Liver (tissue), 3 donors: ENCODE data around the gene TEP1.

ENCODE experiments used
- ATF3 ChIP-seq: IDR thresholded peaks from 2 replicates; pipeline ENCODE4 v1.6.1; 2016; ENCODE audit warnings: antibody characterized with exemption
- CTCF ChIP-seq: fragments of 150-350 bp; IDR thresholded peaks from 2 replicates; pipeline ENCODE4 v1.5.1; 2017; ENCODE audit warnings: improper control_type of control experiment, low read depth, low read length; ENCODE audit not compliant: missing input control
- EGR1 ChIP-seq, 2 donors: IDR thresholded peaks; 2 replicates each; pipeline ENCODE4 v1.6.1; 2016 to 2018; ENCODE audit warnings: antibody characterized with exemption in 2 of 2, low read depth in 2 of 2
- GABPA ChIP-seq, 2 donors: IDR thresholded peaks in 1 of 2; conservative IDR thresholded peaks in 1 of 2; 2 replicates each; pipeline ENCODE4 v1.6.1; 2016; ENCODE audit warnings: antibody characterized with exemption in 2 of 2, mild to moderate bottlenecking in 1 of 2, moderate library complexity in 1 of 2
- HNF4A ChIP-seq, 2 donors: conservative IDR thresholded peaks; 2 replicates each; pipeline ENCODE4 v1.6.1; 2016; ENCODE audit warnings: antibody characterized with exemption in 2 of 2, mild to moderate bottlenecking in 2 of 2
- JUND ChIP-seq, 2 donors: IDR thresholded peaks; 2 replicates each; pipeline ENCODE4 v1.6.1; 2016; ENCODE audit warnings: antibody characterized with exemption in 2 of 2
- MAX ChIP-seq: IDR thresholded peaks from 2 replicates; pipeline ENCODE4 v1.6.1; 2016; ENCODE audit warnings: antibody characterized with exemption
- RAD21 ChIP-seq, 2 donors: IDR thresholded peaks; 2 replicates each; pipeline ENCODE4 v1.6.1; 2016; ENCODE audit warnings: antibody characterized with exemption in 2 of 2, mild to moderate bottlenecking in 2 of 2
- SP1 ChIP-seq: IDR thresholded peaks from 2 replicates; pipeline ENCODE4 v1.6.1; 2018; ENCODE audit warnings: antibody characterized with exemption, mild to moderate bottlenecking
- TAF1 ChIP-seq: conservative IDR thresholded peaks from 2 replicates; pipeline ENCODE4 v1.6.1; 2016; ENCODE audit warnings: antibody characterized with exemption, mild to moderate bottlenecking
- ZBTB33 ChIP-seq: IDR thresholded peaks from 2 replicates; pipeline ENCODE4 v1.6.1; 2016; ENCODE audit warnings: antibody characterized with exemption
- TF ChIP-seq, protein P1 (sequence below): IDR thresholded peaks from 2 replicates; pipeline ENCODE4 v1.6.1; 2016; ENCODE audit warnings: antibody characterized with exemption, mild to moderate bottlenecking
- donor health status: healthy.
- donor health status: healthy.

GRCh38 chr14:20332431-20332787, 80.9 kb downstream of the TEP1 start:
- TF ChIP-seq CTCF, result no peak
- TF ChIP-seq JUND (IDR thresholded peaks at IDR 0.05), result no peak
- TF ChIP-seq SP1, result no peak
- no peak for TF ChIP-seq EGR1 (IDR thresholded peaks at IDR 0.05; ENCODE audit: low read depth in 2 of 2)
- no peak for TF ChIP-seq TAF1
- TF ChIP-seq, protein P1, sequence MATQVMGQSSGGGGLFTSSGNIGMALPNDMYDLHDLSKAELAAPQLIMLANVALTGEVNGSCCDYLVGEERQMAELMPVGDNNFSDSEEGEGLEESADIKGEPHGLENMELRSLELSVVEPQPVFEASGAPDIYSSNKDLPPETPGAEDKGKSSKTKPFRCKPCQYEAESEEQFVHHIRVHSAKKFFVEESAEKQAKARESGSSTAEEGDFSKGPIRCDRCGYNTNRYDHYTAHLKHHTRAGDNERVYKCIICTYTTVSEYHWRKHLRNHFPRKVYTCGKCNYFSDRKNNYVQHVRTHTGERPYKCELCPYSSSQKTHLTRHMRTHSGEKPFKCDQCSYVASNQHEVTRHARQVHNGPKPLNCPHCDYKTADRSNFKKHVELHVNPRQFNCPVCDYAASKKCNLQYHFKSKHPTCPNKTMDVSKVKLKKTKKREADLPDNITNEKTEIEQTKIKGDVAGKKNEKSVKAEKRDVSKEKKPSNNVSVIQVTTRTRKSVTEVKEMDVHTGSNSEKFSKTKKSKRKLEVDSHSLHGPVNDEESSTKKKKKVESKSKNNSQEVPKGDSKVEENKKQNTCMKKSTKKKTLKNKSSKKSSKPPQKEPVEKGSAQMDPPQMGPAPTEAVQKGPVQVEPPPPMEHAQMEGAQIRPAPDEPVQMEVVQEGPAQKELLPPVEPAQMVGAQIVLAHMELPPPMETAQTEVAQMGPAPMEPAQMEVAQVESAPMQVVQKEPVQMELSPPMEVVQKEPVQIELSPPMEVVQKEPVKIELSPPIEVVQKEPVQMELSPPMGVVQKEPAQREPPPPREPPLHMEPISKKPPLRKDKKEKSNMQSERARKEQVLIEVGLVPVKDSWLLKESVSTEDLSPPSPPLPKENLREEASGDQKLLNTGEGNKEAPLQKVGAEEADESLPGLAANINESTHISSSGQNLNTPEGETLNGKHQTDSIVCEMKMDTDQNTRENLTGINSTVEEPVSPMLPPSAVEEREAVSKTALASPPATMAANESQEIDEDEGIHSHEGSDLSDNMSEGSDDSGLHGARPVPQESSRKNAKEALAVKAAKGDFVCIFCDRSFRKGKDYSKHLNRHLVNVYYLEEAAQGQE, result no peak
- TF ChIP-seq RAD21 (IDR thresholded peaks at IDR 0.05), result no peak
- no peak for TF ChIP-seq ZBTB33
- TF ChIP-seq GABPA (IDR thresholded peaks at IDR 0.05 in 1 of 2, conservative IDR thresholded peaks at IDR 0.05 in 1 of 2), result no peak
- TF ChIP-seq MAX, result no peak
- TF ChIP-seq ATF3, result no peak
- no peak for TF ChIP-seq HNF4A (conservative IDR thresholded peaks at IDR 0.05)
